ENCODE measurements around the gene EIF3K. TPM values are rescaled to one million over a fixed set of nuclear protein-coding genes. Genes with fewer than 3 reads are reported as not detected.

EIF3K gene
- total RNA-seq, 1 experiment from 2014 or later = 2,011 TPM

DNA sequence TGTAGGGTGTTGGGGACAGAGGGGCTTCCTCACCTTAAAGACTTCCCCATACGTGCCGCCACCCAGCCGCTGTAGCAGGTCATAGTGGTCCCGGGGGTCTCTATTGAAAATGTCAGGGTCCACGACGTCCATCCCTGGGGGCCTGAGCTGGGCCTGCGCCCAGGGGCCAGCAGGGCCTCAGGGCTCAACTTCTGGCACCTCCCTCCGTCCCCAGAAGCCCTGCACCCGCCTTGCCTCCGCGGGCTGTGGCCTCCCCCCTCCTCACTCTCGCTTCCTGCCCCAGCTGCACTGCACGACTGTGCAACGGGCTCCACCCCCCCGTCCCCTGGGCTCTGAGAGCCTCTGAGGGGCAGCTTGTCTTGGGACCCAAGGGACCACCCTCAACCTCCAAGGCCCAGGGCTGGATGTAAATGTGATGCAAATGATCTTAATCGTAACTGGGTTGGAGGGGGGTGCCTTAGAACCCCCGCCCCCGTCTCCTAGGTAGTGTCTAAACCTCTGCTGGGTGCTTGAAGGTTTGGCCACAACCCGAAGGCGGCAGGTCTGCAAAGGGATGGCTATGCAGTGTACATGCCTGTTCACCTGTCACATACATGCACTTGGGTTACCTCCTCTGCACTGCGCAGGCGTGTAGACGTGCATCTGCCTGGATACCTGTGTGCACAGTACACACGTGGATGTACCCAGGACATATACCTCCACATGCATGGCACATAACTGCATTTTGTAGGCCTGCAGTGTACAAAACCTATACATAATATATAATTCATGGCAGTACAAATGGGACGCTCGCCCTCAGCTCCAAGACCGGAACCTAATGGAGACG, 1.0 kb upstream of the EIF3K start, which contains the start of gene MAP4K1:
MAP4K1 (minus strand) TSS at position 190 of the 826 bp plus-strand sequence; CDS start at position 132, 58 bp downstream.
- BruUV-seq (replicated peaks) = TSS peak; percentile 97
- peaks cover 21% of the 10 kb centered on the region for H3K36me3 ChIP-seq (ENCODE audit: control insufficient read depth, insufficient read depth, low read length)
- CTCF ChIA-PET = interaction anchor here (1.1 to 5.0 kb wide), 9 partner anchors 14 to 1687 kb away, joined by 3 to 44 read pairs (median 7); no protein-coding TSS in a partner anchor

GRCh38 chr19:38619361-38620174, 580 bp downstream of the EIF3K start:
- H3K36me3 ChIP-seq (ENCODE audit: control insufficient read depth, insufficient read depth, low read length) = peaks cover 30% of the 10 kb centered on the region
- no peak for TF ChIP-seq SIN3A (IDR thresholded peaks at IDR 0.05; ENCODE audit: borderline replicate concordance, insufficient read depth, low read depth, low read length)
- no peak for TF ChIP-seq CTCF (IDR thresholded peaks at IDR 0.05)
- no peak for TF ChIP-seq TCF7L2 (IDR thresholded peaks at IDR 0.05; ENCODE audit: low read depth, low read length)
- TSS peak; percentile 85 for BruUV-seq (replicated peaks)
- ChIA-PET POLR2A (interaction anchor here (0.6 to 2.0 kb wide), 15 partner anchors 10 to 1701 kb away, joined by 3 to 12 read pairs (median 4); partner anchors contain the start of genes ACTN4, NFKBIB and SIRT2), CTCF (interaction anchor here (0.6 to 5.0 kb wide), 11 partner anchors 13 to 1686 kb away, joined by 3 to 44 read pairs (median 7); no protein-coding TSS in a partner anchor)
- no peaks in the 10 kb centered on the region for H3K9me3 ChIP-seq (ENCODE audit: control insufficient read depth, insufficient read depth, low read depth, low read length)
- H3K4me3 ChIP-seq (ENCODE audit: low read depth in 2 of 2, low read length in 2 of 2) = peak overlapping the region; percentile 47 to 85
- intact Hi-C loops (cut with micrococcal nuclease; ENCODE audit: unreplicated experiment) (loop anchor here (5.0 kb wide), 2 partner anchors 77 to 102 kb away; no protein-coding TSS in a partner anchor), in situ Hi-C loops (cut with HindIII; ENCODE audit: low pct_unique_long_range_greater_than_20kb, low sequenced_read_pairs) (loop anchor here (5.0 kb wide), 1 partner anchor 72 kb away; no protein-coding TSS in a partner anchor)
- H3K27ac ChIP-seq (ENCODE audit: low read length) = peak overlapping the region; percentile 96
- peak; percentile 25; the same call in 1 of the 2 replicates for ATAC-seq
- peaks cover 16% of the 10 kb centered on the region for H3K4me1 ChIP-seq (ENCODE audit: control insufficient read depth, insufficient read depth, low read length)
- no peaks in the 10 kb centered on the region for H3K27me3 ChIP-seq (ENCODE audit: control insufficient read depth, insufficient read depth, low read length)
- no peak for DNase-seq (ENCODE audit: low read depth, low spot score)

More for the DNA sequence above, 1.0 kb upstream of the EIF3K start, which contains the start of gene MAP4K1:
- Histone ChIP-seq H3K9me3 (ENCODE audit: control insufficient read depth, insufficient read depth, low read depth, low read length) (no peaks in the 10 kb centered on the region), H3K4me3 (ENCODE audit: low read depth in 2 of 2, low read length in 2 of 2) (peak within 1 kb of the TSS; percentile 47 to 85), H3K27me3 (ENCODE audit: control insufficient read depth, insufficient read depth, low read length) (no peaks in the 10 kb centered on the region), H3K27ac (ENCODE audit: low read length) (peak within 1 kb of the TSS; percentile 96), H3K4me1 (ENCODE audit: control insufficient read depth, insufficient read depth, low read length) (peaks cover 16% of the 10 kb centered on the region)
- intact Hi-C loops (cut with micrococcal nuclease; ENCODE audit: unreplicated experiment) (loop anchor here (5.0 kb wide), 2 partner anchors 76 to 101 kb away; no protein-coding TSS in a partner anchor), in situ Hi-C loops (cut with HindIII; ENCODE audit: low pct_unique_long_range_greater_than_20kb, low sequenced_read_pairs) (loop anchor here (5.0 kb wide), 1 partner anchor 71 kb away; no protein-coding TSS in a partner anchor)
- ATAC-seq = peak; percentile 19
- TF ChIP-seq SIN3A (IDR thresholded peaks at IDR 0.05; ENCODE audit: borderline replicate concordance, insufficient read depth, low read depth, low read length) = no peak
- no peak for DNase-seq (ENCODE audit: low read depth, low spot score)
- POLR2A ChIA-PET = interaction anchor here (0.5 to 2.0 kb wide), 19 partner anchors 13 to 1708 kb away, joined by 3 to 10 read pairs (median 4); partner anchors contain the start of gene ACTN4

- ChIA-PET CTCF (interaction anchor here (0.6 kb wide), 1 partner anchor 71 kb away, joined by 3 read pairs; no protein-coding TSS in a partner anchor), POLR2A (interaction anchor here (0.7 to 1.0 kb wide), 3 partner anchors 16 to 29 kb away, joined by 3 to 4 read pairs (median 3); partner anchors contain the start of gene ACTN4)
- Histone ChIP-seq H3K4me1 (ENCODE audit: control insufficient read depth, insufficient read depth, low read length) (peaks cover 6% of the 10 kb centered on the region), H3K4me3 (ENCODE audit: low read depth in 2 of 2, low read length in 2 of 2) (no peak overlapping the region), H3K27me3 (ENCODE audit: control insufficient read depth, insufficient read depth, low read length) (no peaks in the 10 kb centered on the region), H3K27ac (ENCODE audit: low read length) (no peak overlapping the region), H3K9me3 (ENCODE audit: control insufficient read depth, insufficient read depth, low read depth, low read length) (no peaks in the 10 kb centered on the region), H3K36me3 (ENCODE audit: control insufficient read depth, insufficient read depth, low read length) (peaks cover 53% of the 10 kb centered on the region)
- intact Hi-C loops (cut with micrococcal nuclease; ENCODE audit: unreplicated experiment) (no loop called here), in situ Hi-C loops (cut with HindIII; ENCODE audit: low pct_unique_long_range_greater_than_20kb, low sequenced_read_pairs) (no loop called here)
- DNase-seq (ENCODE audit: low read depth, low spot score) = no peak
- TF ChIP-seq REST (IDR thresholded peaks at IDR 0.05; ENCODE audit: insufficient read depth in 1 of 2, low read depth in 2 of 2, low read length in 1 of 2) = no peak
- TF ChIP-seq POLR2AphosphoS5 (IDR thresholded peaks at IDR 0.05; ENCODE audit: low read depth, low read length) = no peak
- no peak for TF ChIP-seq SIN3A (IDR thresholded peaks at IDR 0.05; ENCODE audit: borderline replicate concordance, insufficient read depth, low read depth, low read length)
- TF ChIP-seq TCF7L2 (IDR thresholded peaks at IDR 0.05; ENCODE audit: low read depth, low read length) = no peak
- ATAC-seq = no peak
- BruUV-seq (replicated peaks) = no TSS peak
Measured at GRCh38 chr19:38624822-38625221, 5.8 kb downstream of the EIF3K start.
